GM12874 (cell line): Measurements from ENCODE around the gene SLMAP.

ENCODE experiments used
- CTCF ChIP-seq: IDR thresholded peaks from 2 replicates; pipeline ENCODE4 v1.5.1; 2011; ENCODE audit warnings: low read depth, mild to moderate bottlenecking, control low read depth, low read length, moderate library complexity; ENCODE audit not compliant: insufficient read depth

Gene SLMAP

DNA sequence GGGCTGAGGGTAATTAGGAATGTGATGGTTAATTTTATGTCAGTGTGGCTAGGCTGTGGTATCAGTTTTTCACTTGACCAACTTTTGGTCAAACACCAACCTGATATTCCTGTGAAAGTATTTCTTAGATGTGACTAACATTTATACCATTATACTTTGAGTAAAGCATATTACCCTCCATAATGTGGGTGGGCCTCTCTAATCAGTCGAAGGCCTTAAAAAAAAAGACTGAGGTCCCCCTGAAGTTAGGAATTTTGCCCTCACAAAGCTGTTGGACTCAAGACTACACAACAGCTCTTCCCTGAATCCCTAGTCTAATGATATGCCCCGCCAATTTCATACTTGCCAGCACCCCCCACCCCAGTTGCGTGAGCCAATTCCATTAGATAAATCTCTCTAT lies 12.5 kb downstream of the SLMAP start:
- TF ChIP-seq CTCF: no peak

DNA sequence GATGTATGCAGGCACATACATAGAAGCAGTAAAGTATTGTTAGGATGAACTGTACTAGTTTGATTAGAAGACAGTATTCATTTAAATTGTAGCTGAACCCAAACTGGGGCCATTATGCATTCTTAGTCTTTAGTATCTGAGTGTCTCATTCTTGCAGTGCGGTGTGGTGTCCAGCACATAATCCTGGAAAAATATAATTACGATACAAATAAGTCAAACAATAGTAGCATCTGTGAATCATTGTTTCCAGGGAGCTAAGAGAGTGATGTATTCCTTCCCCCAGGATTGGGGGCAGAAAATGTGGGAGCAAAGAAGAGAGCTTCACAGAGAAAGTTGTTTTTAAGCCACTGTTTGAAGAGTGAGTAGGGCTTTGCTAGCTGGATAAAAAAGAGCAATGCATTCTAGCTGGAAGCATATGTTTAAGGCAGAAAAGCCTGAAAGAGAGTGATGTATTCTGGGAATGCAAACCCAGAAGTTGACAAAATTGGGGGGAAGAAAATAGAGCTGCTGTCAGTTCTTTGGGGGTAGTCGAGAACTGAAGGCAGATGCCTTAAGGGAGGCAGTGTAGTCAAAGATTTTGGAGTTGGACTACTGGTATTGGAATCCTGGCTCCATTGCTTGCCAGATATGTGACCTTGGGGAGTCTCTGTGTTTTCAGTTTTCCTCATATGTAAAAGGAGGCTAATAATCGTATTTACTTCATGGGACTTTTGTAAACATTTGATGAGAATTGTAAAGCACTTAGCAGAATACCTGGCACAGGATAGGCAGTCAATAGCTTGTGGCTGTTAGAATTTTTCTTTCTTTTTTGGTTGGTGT lies 14.1 kb downstream of the SLMAP start:
- no peak for TF ChIP-seq CTCF

DNA sequence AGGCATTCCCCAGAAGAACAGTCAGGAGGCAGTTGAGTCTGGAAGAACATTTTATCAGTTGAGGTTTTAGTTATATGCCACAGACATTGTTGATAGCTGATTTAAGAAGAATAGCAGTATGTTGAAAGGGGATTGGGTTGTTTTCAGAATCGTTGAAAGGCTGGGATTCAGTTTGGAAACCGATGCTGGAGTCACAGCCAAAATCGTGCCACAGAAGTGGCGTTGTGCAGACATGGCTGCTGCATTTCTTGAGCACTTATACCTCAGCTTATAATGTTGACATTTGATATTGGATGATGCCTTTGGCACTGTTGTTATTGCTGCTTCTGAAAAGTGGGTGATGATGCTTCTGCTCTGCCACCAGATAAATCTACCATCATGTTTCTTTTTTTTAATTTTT lies 16.1 kb downstream of the SLMAP start:
- no peak for TF ChIP-seq CTCF

DNA sequence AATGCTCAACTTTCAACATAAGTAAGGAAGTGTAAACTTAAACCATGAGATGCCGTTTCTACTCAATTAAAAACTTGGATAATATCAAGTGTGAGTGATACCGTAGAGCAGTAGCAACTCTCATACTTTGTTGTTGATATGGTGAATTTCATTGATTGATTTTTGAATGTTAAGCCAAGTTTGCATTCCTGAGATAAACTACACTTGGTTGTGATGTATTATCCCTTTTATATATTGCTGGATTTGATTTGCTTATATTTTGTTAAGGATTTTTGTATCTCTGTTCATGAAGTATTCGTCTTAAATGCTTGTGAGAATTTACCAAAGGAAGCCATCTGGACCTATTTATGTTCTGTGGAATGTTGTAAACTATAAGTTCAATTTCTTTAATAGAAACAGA lies 21.7 kb downstream of the SLMAP start:
- TF ChIP-seq CTCF: no peak

DNA sequence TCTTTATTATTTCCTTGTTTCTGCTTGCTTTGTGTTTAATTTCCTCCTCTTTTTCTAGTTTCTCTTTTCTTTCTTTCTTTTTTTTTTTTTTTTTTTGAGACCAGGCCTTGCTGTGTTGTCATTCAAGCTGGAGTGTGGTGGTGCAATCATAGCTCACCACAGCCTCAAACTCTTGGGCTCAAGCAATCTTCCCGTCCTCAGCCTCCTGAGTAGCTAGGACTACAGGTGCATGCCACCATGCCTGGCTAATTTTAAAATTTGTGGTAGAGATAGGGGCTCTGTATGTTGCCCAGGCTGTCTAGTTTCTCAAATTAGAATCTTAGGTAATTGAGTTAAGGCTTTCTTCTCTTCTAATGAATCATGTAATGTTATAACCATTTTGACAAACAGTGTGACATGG lies 22.4 kb downstream of the SLMAP start:
- TF ChIP-seq CTCF: no peak

- no peak for TF ChIP-seq CTCF
Measured at GRCh38 chr3:57779666-57780065, 23.6 kb downstream of the SLMAP start.

DNA sequence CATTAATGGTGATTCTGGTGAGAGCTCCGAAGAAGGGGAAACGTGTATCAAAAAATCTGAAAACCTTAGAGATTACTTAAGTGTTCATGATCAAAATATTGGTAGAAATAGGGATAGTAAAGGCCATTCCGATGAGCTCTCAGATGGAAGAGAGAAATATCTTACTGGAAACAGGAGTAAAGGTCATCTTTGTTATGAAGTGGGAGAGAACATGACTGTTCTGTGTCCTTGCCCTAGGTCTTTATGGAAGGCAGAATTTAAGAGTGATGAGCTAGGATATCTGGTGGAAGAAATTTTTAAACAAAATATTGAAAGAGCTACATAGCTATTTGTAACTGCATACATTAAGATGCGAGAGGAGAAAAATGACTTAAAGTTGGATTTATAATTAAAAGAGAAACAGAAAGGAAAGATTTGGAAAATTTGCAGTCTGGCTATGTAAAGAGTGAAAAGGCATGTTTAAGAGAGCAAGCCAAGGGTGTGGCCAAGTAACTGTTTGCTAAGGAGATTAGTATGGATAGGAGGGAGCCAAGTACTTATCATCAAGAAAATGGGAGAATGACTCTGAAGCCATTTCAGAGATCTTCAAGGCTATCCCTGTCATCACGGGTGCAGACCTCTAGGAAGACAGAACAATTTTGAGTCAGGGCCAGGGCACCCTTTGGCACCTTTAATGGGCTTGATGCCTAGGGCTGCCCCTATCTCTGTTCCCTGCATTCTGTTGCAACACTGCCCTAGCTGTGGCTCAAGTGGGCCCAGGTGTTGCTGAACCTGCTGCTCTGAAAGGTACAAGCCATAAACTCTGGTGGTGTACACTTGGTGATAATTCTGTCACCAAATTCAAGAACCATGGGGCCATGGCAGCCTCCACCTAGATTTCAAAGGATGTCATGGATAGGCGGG lies 27.3 kb downstream of the SLMAP start:
- TF ChIP-seq CTCF: no peak
